ENCODE measurements around the gene PCK1.
"Not testable (repeated sequence)": the region's sequence is repeated elsewhere in the genome, so short reads cannot be mapped to it uniquely, and the experiment has no call there.

The PCK1 gene

GRCh38 chr20:57560554-57561355 lies at the start of gene PCK1:
TSS of gene PCK1 (plus strand) at chr20:57561110. CDS start at chr20:57561412, 302 bp downstream.
- ChIA-PET CTCF (interaction anchor here (0.9 to 1.5 kb wide), 4 partner anchors 12 to 30 kb away, joined by 3 to 5 read pairs (median 3); no protein-coding TSS in a partner anchor), POLR2A (no interaction called here)
- DNase-seq (ENCODE audit: extremely low spot score), result no peak
- TF ChIP-seq, protein P1, sequence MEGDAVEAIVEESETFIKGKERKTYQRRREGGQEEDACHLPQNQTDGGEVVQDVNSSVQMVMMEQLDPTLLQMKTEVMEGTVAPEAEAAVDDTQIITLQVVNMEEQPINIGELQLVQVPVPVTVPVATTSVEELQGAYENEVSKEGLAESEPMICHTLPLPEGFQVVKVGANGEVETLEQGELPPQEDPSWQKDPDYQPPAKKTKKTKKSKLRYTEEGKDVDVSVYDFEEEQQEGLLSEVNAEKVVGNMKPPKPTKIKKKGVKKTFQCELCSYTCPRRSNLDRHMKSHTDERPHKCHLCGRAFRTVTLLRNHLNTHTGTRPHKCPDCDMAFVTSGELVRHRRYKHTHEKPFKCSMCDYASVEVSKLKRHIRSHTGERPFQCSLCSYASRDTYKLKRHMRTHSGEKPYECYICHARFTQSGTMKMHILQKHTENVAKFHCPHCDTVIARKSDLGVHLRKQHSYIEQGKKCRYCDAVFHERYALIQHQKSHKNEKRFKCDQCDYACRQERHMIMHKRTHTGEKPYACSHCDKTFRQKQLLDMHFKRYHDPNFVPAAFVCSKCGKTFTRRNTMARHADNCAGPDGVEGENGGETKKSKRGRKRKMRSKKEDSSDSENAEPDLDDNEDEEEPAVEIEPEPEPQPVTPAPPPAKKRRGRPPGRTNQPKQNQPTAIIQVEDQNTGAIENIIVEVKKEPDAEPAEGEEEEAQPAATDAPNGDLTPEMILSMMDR (IDR thresholded peaks at IDR 0.05; ENCODE audit: control extremely low read depth, extremely low read depth, low read depth, missing control alignments), result no peak

DNA sequence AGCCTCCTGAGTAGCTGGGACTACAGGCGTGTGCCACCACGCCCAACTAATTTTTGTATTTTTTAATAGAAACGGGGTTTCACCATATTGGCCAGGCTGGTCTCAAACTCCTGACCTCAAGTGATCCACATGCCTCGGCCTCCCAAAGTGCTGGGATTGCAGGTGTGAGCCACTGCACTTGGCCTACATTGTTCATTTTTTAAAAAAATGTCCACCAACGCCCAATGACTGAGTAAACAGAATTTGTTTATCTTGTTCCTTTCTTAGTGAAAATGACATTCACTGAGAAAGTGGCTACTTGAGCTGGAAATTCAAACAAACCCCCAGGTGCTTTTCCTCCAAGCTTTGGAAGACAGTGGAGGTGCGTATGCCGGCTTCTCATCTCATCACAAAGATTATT lies 49.2 kb upstream of the PCK1 start:
- POLR2A ChIA-PET; DNase-seq (ENCODE audit: extremely low spot score): not testable (repeated sequence)
- CTCF ChIA-PET, result interaction anchor here (1.6 kb wide), 1 partner anchor 83 kb away, joined by 5 read pairs; no protein-coding TSS in a partner anchor

GRCh38 chr20:57512432-57512831 lies 48.5 kb upstream of the PCK1 start:
- no peak for DNase-seq (ENCODE audit: extremely low spot score)
- ChIA-PET CTCF (no interaction called here), POLR2A (no interaction called here)
- TF ChIP-seq, protein P1 (IDR thresholded peaks at IDR 0.05; ENCODE audit: control extremely low read depth, extremely low read depth, low read depth, missing control alignments), result no peak

DNA sequence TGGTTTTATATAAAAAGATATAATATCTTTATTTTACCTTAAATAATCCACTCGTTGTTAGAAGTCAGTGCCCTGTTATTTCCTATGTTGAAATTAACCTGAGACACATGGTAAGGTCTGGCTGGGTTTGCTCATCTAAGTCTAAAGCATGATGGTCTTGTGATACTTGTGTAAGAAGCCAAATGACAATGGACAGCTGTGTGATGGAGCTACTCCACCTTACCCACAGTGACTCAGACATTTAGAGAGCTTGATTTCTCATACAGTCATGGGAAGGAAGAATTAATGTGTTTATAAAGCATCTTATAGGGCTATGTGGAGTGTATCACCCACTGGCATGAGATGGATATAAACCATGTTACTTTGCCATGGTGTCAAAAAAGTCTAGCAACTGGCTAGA lies 47.7 kb upstream of the PCK1 start:
- TF ChIP-seq, protein P1 (IDR thresholded peaks at IDR 0.05; ENCODE audit: control extremely low read depth, extremely low read depth, low read depth, missing control alignments), result no peak
- ChIA-PET POLR2A (no interaction called here), CTCF (interaction anchor here (0.8 to 1.4 kb wide), 6 partner anchors 20 to 102 kb away, joined by 3 to 14 read pairs (median 3); no protein-coding TSS in a partner anchor)
- no peak for DNase-seq (ENCODE audit: extremely low spot score)

GRCh38 chr20:57514273-57514751 lies 46.6 kb upstream of the PCK1 start:
- peak; percentile 58 for DNase-seq (ENCODE audit: extremely low spot score)
- CTCF ChIA-PET, result interaction anchor here (0.8 to 2.4 kb wide), 7 partner anchors 19 to 101 kb away, joined by 3 to 14 read pairs (median 4); no protein-coding TSS in a partner anchor
- TF ChIP-seq, protein P1 (IDR thresholded peaks at IDR 0.05; ENCODE audit: control extremely low read depth, extremely low read depth, low read depth, missing control alignments), result peak; percentile 53
- POLR2A ChIA-PET, result no interaction called here

GRCh38 chr20:57517904-57518303 lies 43.0 kb upstream of the PCK1 start:
- POLR2A ChIA-PET, result no interaction called here
- DNase-seq (ENCODE audit: extremely low spot score), result no peak
- TF ChIP-seq, protein P1 (IDR thresholded peaks at IDR 0.05; ENCODE audit: control extremely low read depth, extremely low read depth, low read depth, missing control alignments), result no peak
- CTCF ChIA-PET, result interaction anchor here (1.1 to 1.9 kb wide), 3 partner anchors 75 to 693 kb away, joined by 3 to 8 read pairs (median 5); no protein-coding TSS in a partner anchor

Data from GM10248 (cell line).